ENCODE measurements around the gene KCNMA1. TPM values are rescaled to one million over a fixed set of nuclear protein-coding genes. Genes with fewer than 3 reads are reported as not detected.

The KCNMA1 gene
- total RNA-seq, 1 experiment from 2014 or later: 0.49 TPM

DNA sequence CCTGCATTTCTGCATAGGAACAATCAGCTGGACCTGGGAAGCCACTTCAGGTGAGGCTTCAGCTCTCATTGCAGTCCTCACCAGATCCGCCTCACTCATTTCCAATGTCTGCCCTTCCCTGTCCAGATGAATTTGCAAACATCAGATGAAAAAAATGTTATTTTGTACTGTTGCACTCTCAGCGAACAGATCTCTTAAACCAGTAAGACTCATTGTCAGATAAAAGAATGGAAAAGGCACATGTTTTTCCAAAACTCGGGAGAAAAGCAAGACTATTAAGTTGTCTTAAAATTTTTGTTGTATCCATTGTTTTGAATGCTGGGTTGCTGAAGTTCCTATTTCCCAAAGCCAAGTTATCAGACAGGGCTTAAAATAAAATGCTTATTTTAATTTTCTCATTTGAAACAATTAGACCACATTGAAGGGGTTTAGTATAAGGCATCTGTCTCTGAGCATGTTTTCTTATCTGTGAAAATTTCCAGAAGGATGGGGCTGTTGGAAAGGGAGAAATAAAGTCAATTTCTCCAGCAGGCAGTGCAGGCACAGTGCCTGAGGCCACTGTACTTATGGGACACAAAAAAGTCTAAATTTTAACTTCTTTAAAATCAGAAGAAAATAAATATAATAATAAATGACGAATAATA, 396.8 kb downstream of the KCNMA1 start (continued):
- TF ChIP-seq CTCF (IDR thresholded peaks at IDR 0.05 in 2 of 3, conservative IDR thresholded peaks at IDR 0.05 in 1 of 3; ENCODE audit: borderline replicate concordance in 1 of 3, insufficient read depth in 1 of 3, low read depth in 2 of 3, low read length in 2 of 3): no peak
- TF ChIP-seq, protein P1, sequence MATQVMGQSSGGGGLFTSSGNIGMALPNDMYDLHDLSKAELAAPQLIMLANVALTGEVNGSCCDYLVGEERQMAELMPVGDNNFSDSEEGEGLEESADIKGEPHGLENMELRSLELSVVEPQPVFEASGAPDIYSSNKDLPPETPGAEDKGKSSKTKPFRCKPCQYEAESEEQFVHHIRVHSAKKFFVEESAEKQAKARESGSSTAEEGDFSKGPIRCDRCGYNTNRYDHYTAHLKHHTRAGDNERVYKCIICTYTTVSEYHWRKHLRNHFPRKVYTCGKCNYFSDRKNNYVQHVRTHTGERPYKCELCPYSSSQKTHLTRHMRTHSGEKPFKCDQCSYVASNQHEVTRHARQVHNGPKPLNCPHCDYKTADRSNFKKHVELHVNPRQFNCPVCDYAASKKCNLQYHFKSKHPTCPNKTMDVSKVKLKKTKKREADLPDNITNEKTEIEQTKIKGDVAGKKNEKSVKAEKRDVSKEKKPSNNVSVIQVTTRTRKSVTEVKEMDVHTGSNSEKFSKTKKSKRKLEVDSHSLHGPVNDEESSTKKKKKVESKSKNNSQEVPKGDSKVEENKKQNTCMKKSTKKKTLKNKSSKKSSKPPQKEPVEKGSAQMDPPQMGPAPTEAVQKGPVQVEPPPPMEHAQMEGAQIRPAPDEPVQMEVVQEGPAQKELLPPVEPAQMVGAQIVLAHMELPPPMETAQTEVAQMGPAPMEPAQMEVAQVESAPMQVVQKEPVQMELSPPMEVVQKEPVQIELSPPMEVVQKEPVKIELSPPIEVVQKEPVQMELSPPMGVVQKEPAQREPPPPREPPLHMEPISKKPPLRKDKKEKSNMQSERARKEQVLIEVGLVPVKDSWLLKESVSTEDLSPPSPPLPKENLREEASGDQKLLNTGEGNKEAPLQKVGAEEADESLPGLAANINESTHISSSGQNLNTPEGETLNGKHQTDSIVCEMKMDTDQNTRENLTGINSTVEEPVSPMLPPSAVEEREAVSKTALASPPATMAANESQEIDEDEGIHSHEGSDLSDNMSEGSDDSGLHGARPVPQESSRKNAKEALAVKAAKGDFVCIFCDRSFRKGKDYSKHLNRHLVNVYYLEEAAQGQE (IDR thresholded peaks at IDR 0.05; ENCODE audit: low read depth): no peak

DNA sequence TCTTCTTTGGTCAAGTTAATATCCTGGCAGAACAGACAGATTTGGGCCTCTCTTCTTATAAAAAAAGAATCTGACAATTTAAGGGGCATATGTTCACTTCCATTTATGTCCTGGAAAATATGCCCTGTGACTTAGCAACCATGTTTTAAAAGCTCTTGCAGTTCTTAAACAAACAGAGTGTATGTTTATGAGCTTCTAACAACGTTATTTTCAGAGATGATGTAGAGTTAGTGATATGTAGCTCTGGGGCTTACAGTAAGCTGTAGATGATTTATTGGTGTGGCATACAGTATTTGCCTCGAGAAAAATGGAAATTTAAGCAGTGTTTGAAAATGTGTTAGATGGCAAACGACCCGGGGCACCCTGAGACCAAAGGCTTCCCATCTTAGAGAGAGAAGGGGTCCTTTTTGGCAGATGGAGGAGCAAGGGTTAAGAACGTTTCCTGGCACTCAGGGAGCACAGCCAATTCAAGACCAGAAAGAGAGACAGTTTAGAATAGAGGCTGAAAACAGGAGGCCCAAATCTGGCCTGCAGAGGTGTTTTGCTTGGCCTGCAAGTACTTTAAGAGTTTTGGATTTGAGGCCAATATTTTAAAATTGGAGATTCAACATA, 397.5 kb downstream of the KCNMA1 start:
- ATAC-seq: no peak

More for the DNA sequence above, 397.5 kb downstream of the KCNMA1 start:
- Histone ChIP-seq H3K27ac (ENCODE audit: low read depth, low read length) (no peak overlapping the region), H3K79me2 (ENCODE audit: insufficient read depth, low read length) (no peaks in the 10 kb centered on the region), H3K9me3 (ENCODE audit: control insufficient read depth in 1 of 2, insufficient read depth in 1 of 2, low read depth in 1 of 2, low read length in 2 of 2) (no peaks in the 10 kb centered on the region), H4K20me1 (ENCODE audit: insufficient read depth) (no peaks in the 10 kb centered on the region), H3K4me2 (ENCODE audit: low read length) (no peak overlapping the region), H3K4me1 (ENCODE audit: control insufficient read depth in 1 of 2, insufficient read depth in 2 of 2, low read length in 2 of 2) (no peaks in the 10 kb centered on the region), H3K36me3 (ENCODE audit: control insufficient read depth in 1 of 2, insufficient read depth in 2 of 2, low read length in 2 of 2) (no peaks in the 10 kb centered on the region), H2AFZ (ENCODE audit: low read depth, low read length, poor library complexity, severe bottlenecking) (no peak overlapping the region), H3K9ac (ENCODE audit: low read length) (no peak overlapping the region), H3K27me3 (ENCODE audit: insufficient read depth, low read length) (peaks cover 40% of the 10 kb centered on the region; the same call in 1 of the 2 replicates), H3K9me2 (ENCODE audit: insufficient read depth) (no peaks in the 10 kb centered on the region), H3K4me3 (replicated peaks in 1 of 2; ENCODE audit: low read depth in 1 of 2, low read length in 2 of 2) (no peak overlapping the region)
- TF ChIP-seq POLR2A (IDR thresholded peaks at IDR 0.05; ENCODE audit: borderline replicate concordance, extremely low read depth, insufficient read depth, insufficient read length) (no peak), CEBPB (IDR thresholded peaks at IDR 0.05; ENCODE audit: low read depth) (no peak), SP1 (IDR thresholded peaks at IDR 0.05; ENCODE audit: low read depth) (no peak), CTCF (IDR thresholded peaks at IDR 0.05 in 2 of 3, conservative IDR thresholded peaks at IDR 0.05 in 1 of 3; ENCODE audit: borderline replicate concordance in 1 of 3, insufficient read depth in 1 of 3, low read depth in 2 of 3, low read length in 2 of 3) (no peak), POLR2AphosphoS5 (IDR thresholded peaks at IDR 0.05; ENCODE audit: low read depth, low read length) (no peak), EZH2phosphoT487 (IDR thresholded peaks at IDR 0.05; ENCODE audit: borderline replicate concordance) (no peak), YY1 (IDR thresholded peaks at IDR 0.05; ENCODE audit: extremely low read depth, insufficient replicate concordance, low read depth, low read length) (no peak), ZFX (IDR thresholded peaks at IDR 0.05) (no peak), EGR1 (IDR thresholded peaks at IDR 0.05; ENCODE audit: low read depth) (no peak)
- TF ChIP-seq, protein P2, sequence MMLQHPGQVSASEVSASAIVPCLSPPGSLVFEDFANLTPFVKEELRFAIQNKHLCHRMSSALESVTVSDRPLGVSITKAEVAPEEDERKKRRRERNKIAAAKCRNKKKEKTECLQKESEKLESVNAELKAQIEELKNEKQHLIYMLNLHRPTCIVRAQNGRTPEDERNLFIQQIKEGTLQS (IDR thresholded peaks at IDR 0.05): no peak
- POLR2A ChIA-PET: no interaction called here
- RAD21 ChIA-PET (ENCODE audit: low non-redundant PET in 1 of 2, low total read pairs in 2 of 2, uncharacterized antibody in 2 of 2, unreplicated experiment in 2 of 2): no interaction called here
- intact Hi-C loops (cut with micrococcal nuclease): no loop called here
- BruUV-seq (replicated peaks): no TSS peak
- CTCF ChIA-PET: no interaction called here
- DNase-seq (ENCODE audit: low read depth, low spot score): no peak

Data from HCT116 (cell line).